T-helper 22 cell (primary cell): ENCODE data around the gene STX7.

Experiments used
- DNase-seq: peaks from one replicate; pipeline ENCODE4 v3.0.0-alpha.2; 2020; ENCODE audit warnings: low read depth

The STX7 gene

DNA sequence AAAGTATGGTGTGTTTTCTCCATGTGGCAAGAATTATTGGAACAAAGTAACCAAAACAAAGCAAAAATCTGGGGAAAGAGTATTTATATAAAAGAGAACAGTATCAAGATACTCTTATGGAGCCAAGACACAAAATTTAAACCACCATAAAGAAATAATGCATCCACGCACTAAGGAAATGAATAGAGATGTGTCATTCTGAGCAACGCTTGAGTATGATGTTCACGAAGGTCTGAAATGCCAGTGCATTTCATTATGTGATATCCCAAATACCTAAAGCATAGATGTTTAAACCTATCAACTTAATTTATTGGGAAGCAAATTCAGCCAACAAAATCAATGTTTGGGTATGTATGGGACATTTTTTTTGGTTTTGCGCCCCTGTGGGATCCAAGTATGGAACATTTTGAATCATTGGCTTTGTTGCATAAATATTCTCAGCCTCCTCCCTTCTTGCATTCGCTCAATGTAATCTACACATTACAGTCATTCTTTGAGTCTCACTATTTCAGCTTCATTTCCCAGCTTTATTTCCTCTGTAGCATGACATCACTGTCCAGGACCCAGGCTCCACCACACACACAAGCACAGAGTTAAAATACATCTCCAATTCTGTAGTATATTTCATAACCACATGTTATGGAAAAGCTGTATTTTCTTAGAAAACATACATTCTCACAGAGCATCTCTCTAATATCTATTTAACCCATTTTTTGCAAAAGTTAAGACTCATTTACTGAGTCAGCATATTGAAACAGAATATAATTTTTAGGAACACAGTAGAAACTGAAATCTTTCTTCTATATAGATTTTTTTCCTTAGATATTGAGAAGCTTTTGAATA is 100.0 kb downstream of the STX7 start:
- no peak for DNase-seq

GRCh38 chr6:132411296-132411695 is 101.6 kb downstream of the STX7 start:
- DNase-seq, result no peak

- no peak for DNase-seq
These were observed 102.1 kb downstream of the STX7 start for GRCh38 chr6:132410830-132411229.

DNA sequence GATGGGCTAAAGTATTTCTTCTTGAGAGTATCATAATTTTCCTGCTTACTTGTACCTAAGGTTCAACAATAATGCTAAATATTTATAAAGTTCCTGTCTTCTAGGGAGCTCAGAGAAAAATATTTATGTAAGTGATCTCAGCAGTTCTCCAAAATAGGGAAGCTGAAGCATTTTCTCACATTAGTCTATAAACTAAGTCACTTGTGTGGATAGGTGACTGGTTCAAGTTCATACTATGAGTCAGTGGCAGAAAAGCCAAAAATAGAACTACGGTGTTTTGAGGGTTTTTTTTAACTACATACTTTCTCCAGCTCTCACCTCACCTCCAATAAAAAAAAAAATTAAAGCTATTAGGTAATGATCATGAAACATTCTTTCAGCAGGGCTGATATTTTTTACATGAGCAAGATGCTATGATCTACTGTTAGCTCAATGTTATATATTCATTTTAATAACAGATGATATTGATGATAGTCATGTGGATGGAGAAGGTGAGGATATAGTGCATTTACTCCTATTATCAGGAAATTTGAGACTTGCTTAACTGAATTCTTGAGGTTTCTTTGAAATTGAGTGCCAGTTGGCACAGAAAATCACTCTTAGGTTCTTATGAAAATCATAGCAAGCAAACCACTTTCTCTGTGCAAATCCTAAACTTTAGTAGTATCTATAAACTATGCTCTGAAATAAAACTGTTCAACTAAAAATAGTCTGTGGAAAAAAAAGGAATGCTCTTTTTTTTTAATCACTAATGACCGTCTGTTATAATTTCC is 107.6 kb downstream of the STX7 start:
- DNase-seq, result no peak

GRCh38 chr6:132404736-132405135 is 108.2 kb downstream of the STX7 start:
- DNase-seq, result no peak

GRCh38 chr6:132404330-132404729 is 108.6 kb downstream of the STX7 start:
- DNase-seq, result no peak

DNA sequence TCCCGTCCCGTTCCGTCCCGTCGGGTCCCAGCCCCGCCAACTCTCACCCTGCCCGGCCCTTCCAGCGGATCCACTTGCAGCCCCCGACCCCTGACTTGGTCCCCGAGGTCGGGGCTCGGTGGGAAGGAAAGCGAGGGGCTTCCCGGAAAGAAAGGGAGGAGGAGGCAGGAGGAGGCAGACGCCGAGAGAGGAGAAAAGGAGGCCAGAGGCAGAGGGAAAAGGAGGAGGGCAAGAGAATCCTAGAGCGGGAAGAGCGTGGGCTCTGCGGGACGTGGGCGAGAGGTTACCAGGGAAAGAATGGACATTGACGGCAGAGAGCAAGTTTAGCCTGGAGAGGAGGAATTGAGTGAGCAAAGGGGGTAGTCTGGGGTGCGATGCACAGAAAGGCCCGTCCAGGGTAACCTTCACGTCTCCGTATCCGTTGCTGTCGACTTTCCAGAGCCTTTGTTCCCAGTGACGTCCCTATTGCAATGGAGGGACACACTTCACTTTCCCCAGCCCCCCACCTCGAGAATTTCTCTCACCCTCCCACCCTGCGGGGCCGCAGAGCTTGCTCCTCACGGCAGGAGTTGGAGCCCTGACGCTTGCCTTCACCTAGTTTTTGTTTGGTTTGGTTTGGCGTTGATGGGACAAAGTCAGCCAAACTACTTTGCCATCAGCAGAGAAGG is 111.2 kb downstream of the STX7 start:
- no peak for DNase-seq

DNA sequence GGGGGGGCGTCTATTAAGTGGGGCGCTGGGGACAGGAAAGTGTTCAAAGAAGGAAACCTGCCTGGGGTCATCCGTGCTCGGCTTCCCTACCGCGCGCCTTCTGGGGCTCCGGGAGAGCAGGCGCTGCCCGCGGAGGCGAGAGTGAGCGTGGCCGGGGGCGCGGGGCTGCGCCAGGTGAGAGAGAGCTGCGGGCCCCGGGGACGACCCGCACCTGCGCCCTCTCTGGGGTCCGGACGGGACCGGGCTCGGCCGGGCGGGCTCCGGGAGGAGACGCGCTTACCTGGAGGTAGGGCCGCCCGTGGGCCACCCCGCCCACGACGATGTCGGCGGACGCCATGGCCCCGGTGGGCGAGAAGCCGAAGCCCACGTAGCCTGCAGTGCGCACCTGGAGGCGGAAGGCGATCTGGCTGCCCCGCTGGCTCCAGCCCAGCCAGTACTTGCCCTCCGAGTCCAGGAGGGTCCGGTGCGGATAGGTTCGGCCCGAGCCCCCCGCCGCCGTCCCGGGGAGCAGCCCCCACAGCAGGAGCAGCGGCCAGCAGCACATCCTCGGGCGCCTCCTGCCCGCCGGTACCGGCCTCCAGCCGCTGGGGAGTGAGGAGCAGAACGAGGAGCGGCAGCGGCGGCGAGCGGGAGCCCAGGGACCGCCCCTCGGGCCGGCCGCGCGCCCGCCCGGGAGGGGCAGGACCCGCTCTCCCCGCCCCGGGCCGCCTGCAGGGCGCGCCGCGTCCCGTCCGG is 111.9 kb downstream of the STX7 start, which contains the start of gene MOXD1:
Gene MOXD1, minus strand, starts transcription at position 593 of the 735 bp plus-strand sequence. Its CDS starts 49 bp downstream, at position 544.
- no peak for DNase-seq

DNA sequence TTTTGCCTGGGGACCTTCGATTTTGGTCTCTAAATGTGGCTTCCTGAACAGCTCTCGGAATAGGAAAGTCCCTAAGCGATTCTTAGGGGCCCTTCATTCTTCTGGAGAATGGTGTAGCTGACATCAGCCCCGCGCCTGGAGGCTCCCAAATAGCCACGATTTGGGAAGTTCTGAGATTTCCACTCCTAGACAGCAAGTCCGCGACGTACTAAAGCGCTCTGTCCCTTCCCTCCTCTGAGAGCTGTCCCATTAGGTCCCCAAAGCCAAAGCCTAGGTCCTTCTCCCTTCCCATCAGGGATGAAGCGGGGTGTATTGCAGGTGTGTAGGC is 112.4 kb downstream of the STX7 start:
- no peak for DNase-seq

GRCh38 chr6:132399376-132400074 is 113.4 kb downstream of the STX7 start:
- DNase-seq, result no peak
